NB4 (cell line): ENCODE results near the gene ATG4B.
A peak's percentile ranks its signal among the peaks of the same experiment; 100 is the strongest.

Source experiments
- DNase-seq: peaks from one replicate; pipeline ENCODE4 v3.0.0; 2010; ENCODE audit warnings: low read depth
- H3K4me3 ChIP-seq: one replicate; pipeline ENCODE4 v1.5.1; 2011; ENCODE audit warnings: mild to moderate bottlenecking, low read depth, low read length, moderate library complexity
- CTCF ChIP-seq: IDR thresholded peaks from one replicate; pipeline ENCODE4 v1.5.1; 2012; ENCODE audit warnings: low read depth, low read length
- MAX ChIP-seq: IDR thresholded peaks from 2 replicates; pipeline ENCODE4 v1.6.1; 2011; ENCODE audit warnings: low read depth, low read length
- MYC ChIP-seq: IDR thresholded peaks from 2 replicates; pipeline ENCODE4 v1.6.1; 2011; ENCODE audit warnings: low read depth, low read length
- POLR2A ChIP-seq: IDR thresholded peaks from 2 replicates; pipeline ENCODE4 v1.6.1; 2011; ENCODE audit warnings: mild to moderate bottlenecking; ENCODE audit not compliant: insufficient read length; ENCODE audit errors: extremely low read depth

The ATG4B gene

GRCh38 chr2:241627675-241628074 lies 9.8 kb upstream of the ATG4B start:
- H3K4me3 ChIP-seq = no peak overlapping the region
- TF ChIP-seq MYC (no peak), POLR2A (no peak), MAX (no peak), CTCF (no peak)
- DNase-seq = no peak

GRCh38 chr2:241629762-241630435 lies 7.6 kb upstream of the ATG4B start:
- TF ChIP-seq MYC (no peak), MAX (no peak), POLR2A (no peak), CTCF (no peak)
- no peak overlapping the region for H3K4me3 ChIP-seq
- peak; percentile 53 for DNase-seq

GRCh38 chr2:241632478-241633325 lies 4.8 kb upstream of the ATG4B start:
- DNase-seq = no peak
- no peak overlapping the region for H3K4me3 ChIP-seq
- TF ChIP-seq CTCF = no peak

- no peak for DNase-seq
- TF ChIP-seq CTCF (no peak), MAX (no peak), POLR2A (no peak)
- H3K4me3 ChIP-seq = no peak overlapping the region
Measured at GRCh38 chr2:241633561-241633960, 3.9 kb upstream of the ATG4B start.

GRCh38 chr2:241635756-241636155 lies 1.7 kb upstream of the ATG4B start:
- DNase-seq = peak; percentile 66
- peak; percentile 8; the same call in 1 of the 2 replicates for TF ChIP-seq MYC
- no peak for TF ChIP-seq POLR2A
- peak overlapping the region; percentile 89 for H3K4me3 ChIP-seq

- DNase-seq = peak; percentile 75
- peak overlapping the region; percentile 89 for H3K4me3 ChIP-seq
- TF ChIP-seq POLR2A = no peak
- no peak; the same call in 1 of the 2 replicates for TF ChIP-seq MYC
- TF ChIP-seq CTCF = no peak
- no peak for TF ChIP-seq MAX
Measured at GRCh38 chr2:241636182-241637017, 1.1 kb upstream of the ATG4B start.
